ENCODE data around the gene SULT4A1.

- no peak for TF ChIP-seq TAF1 (IDR thresholded peaks at IDR 0.05; ENCODE audit: borderline replicate concordance, low read depth, low read length)
- TF ChIP-seq POLR2AphosphoS5 (IDR thresholded peaks at IDR 0.05; ENCODE audit: low read depth, low read length), result no peak
- TF ChIP-seq CTCF (IDR thresholded peaks at IDR 0.05), result no peak
- no peak for TF ChIP-seq EP300 (IDR thresholded peaks at IDR 0.05; ENCODE audit: borderline replicate concordance in 1 of 2, low read depth in 1 of 2, low read length in 1 of 2)
- TF ChIP-seq ELF1 (IDR thresholded peaks at IDR 0.05), result no peak
- no peak for TF ChIP-seq SIN3A (IDR thresholded peaks at IDR 0.05; ENCODE audit: borderline replicate concordance, low read depth, low read length)
- TF ChIP-seq FOXM1 (IDR thresholded peaks at IDR 0.05; ENCODE audit: low read depth), result no peak
- no peak for TF ChIP-seq CHD2 (IDR thresholded peaks at IDR 0.05; ENCODE audit: low read length, partially characterized antibody)
- TF ChIP-seq MAX (IDR thresholded peaks at IDR 0.05; ENCODE audit: low read depth), result no peak
- no peak for TF ChIP-seq SMC3 (IDR thresholded peaks at IDR 0.05; ENCODE audit: low read depth, low read length)
Observed at GRCh38 chr22:43840431-43840830, 21.9 kb downstream of the SULT4A1 start.

All from SK-N-SH (cell line).